ENCODE measurements around the gene NOTCH3.

GRCh38 chr19:15212711-15213110, 11.9 kb upstream of the NOTCH3 start:
- TF ChIP-seq CTCF (IDR thresholded peaks at IDR 0.05) = no peak
- TF ChIP-seq POLR2A (IDR thresholded peaks at IDR 0.05) = no peak
- TF ChIP-seq POLR2AphosphoS5 (IDR thresholded peaks at IDR 0.05) = no peak
